D341Med (cell line): ENCODE results near the gene RNF181.
"Not testable (repeated sequence)": the region's sequence is repeated elsewhere in the genome, so short reads cannot be mapped to it uniquely, and the experiment has no call there.

Experiments used
- DNase-seq: peaks from one replicate; pipeline ENCODE4 v3.0.0; 2012; ENCODE audit warnings: low spot score

RNF181 gene

DNA sequence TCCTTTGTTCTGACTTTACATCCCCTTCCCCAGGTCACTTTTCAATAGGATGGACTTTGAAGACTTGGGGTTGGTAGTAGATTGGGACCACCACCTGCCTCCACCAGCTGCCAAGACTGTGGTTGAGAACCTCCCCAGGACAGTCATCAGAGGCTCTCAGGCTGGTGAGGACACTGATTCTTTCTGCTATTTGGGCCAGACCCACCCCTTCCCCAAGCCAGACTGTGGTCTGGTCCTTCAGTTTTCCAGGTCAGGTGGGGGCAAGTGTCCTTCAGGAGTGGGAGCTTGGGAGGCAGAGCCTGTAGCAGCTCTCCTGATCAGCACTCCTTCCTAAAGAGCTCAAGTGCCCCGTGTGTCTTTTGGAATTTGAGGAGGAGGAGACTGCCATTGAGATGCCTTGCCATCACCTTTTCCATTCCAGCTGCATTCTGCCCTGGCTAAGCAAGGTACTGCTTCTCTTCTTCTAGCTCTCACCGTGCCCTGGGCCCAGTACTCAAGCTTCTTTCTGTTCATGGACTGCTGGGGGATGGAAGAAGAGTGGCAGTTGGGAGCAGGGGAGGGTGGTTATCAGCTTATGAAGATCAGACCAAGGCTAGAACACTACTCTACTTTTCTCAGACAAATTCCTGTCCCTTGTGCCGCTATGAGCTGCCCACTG is 1.1 kb downstream of the RNF181 start:
- DNase-seq = no peak

DNA sequence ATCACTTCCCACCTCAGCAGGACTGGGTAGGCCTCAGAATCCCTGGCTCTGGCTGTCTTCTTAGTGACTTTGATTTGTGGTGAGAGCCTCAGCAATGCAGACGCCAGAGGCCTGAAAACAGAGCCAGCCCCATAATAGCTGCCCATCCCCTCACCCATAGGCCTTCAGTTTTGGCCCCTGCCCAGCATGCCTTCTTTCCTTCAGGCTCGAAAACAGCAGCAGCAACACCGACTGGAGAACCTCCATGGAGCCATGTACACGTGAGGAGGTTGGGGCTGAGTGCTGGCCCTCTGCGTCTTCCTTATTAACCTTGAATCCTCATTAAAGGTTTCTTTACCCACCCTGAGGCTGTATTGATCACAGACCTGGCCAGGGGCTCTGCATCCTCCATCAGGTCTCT is 1.7 kb downstream of the RNF181 start:
- no peak for DNase-seq

DNA sequence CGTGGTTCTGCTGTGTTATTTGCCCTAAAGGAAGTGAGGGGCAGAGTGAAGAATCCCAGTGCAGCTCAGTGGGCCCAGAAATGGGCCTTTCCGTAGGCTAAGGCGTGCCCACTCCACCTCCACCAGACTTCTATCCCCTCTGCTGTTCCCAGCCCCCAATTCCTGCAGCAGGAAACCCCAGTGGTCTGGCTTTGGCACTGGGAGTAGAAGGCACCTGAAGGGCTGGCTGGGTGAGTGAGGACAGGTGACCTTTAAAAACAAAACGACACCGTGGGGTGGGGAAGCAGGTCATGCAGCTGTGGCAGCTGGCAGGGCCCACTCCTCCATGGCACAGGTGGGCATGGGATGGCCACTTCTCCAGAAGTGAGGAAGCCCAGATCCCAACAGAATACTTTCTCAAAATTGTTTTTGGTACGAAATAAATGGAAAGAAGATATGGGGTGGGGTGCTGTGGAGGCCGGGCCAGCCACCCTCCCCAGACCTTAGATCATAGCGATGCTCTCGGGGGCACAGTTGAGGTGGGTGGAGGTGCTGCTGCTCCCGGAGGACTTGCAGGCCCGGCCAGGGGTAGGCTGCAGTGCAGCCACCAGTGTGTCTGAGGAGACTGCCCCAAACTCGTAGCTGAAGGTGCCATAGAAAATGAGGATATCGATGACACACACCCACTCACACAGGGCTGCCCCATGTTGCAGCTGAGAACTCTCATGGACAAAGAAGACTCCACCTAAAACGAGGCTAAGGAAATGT is 3.2 kb downstream of the RNF181 start:
- no peak for DNase-seq

DNA sequence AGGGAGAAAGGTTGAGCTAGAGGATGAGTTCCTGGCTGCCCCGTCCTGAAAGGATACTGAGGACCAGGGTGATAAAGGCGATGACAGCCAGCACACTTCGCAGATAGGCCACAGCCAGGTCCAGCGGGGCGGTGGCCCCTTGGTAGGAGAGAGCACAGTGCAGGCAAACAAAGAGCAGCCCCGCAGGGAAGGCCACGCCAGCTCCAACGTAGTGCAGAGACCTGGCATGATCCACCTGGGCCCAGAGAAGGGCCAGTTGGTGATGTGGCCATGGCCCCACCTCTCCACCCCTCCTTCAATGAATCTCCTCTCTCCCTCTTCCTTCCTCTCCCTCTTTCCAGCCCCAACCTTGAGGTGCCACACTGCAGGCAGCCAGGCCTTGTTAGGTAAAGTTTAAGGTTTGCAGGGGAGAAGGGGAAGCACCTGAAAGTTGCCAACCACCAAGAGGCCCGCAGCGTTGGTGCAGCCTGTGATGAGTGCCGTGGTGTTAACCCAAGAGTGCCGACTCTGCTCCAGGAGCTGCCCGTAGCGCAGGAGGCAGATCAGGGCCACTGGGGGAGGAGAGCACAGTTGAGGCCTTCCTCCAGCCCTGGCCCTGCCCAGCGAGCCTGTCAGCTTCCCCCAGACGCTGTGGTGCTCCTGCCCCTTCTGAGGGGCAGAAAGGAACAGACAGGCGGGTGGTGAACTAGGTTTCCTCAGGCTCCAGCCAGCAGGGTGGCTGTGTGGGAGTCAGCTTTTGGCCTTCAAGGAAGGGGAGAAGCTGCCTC is 4.1 kb downstream of the RNF181 start:
- no peak for DNase-seq

DNA sequence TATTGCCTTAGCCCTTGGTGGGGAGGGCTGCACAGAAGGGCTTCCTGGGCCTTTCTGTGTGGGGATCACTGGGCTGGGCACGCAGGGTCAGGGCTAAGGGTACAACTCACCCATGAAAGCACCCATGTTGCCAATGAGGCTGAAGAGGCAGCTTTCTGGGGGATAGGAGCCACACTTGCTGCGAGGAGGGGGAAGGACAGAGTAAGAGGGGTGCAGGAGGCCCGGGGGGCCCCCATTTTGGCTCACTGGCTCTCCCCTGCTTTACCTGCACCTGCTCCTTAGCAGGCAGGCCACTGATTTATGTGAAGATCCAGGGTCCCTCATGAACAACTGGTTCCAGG is 4.7 kb downstream of the RNF181 start:
- DNase-seq = no peak

DNA sequence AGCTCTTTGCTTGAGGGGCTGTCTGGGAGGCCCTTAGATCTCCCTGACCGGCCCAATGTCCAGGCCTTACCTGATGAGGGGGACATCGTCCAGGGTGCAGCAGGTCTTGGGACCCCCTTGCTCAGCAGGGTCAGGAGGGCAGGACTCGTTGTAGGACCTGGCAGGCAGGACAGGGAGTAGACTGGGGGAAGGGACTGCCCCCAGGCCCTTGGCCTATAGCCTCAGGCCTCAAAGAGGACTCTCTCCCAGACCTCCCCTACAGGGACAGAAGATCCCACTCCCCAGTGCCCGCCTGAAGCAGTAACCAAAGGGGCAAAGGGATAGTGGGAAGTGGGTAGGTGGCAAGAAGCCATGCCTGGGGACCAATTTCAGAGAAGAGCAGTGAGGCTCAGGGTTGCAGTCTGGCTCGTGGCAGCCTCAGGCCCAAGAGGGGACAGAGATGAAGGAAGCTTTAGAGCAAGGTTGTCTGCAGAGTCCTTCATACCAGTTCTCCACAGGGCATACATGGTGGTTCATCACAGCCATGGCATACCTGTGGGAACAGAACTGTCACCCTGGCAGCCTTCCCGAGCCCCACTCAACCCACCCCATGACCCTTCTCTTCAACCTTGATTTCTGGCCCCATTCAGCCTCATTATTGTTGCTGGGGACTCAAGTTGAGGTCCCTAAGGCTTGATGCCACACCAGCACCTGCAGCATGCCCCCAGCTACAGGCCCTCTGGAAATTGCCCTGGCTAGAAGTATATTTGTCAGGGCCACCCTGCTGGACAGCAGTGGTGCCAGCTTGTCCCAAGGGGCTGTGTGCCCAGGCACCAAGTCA is 5.6 kb downstream of the RNF181 start:
- no peak for DNase-seq

DNA sequence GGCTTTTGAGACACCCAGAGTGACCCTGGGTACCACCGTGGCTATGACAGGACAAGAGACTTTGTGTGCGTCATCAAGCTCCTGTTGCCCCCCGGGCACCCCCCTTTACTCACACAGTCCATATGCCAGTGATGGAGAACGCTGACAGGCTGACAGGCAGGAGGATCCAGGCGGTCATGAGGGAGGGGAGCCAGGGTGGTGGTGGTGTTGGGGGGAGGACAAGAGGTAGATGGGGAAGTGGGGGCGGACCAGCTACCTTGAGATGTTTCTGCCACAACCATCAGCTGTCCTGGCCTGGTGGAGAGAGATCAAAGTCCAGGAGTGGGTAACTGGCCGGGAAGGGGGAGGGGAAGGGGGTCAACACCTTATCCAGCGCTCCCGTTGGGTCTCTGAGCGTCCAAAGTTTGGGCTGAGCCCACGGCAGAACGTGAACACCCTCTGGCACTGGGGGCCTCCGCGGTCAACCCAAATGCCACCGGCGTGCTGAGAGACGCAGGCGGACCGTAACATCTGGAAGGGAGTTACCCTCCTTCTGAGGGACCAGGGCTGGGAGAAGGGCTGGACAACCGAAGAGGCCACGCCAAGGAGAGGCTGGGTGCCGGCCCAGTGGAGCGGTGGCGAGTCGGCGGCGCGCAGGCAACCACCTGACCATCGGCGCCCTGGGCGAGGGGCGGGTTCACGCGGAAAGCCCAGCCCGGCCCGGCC is 6.4 kb downstream of the RNF181 start:
- DNase-seq = no peak

DNA sequence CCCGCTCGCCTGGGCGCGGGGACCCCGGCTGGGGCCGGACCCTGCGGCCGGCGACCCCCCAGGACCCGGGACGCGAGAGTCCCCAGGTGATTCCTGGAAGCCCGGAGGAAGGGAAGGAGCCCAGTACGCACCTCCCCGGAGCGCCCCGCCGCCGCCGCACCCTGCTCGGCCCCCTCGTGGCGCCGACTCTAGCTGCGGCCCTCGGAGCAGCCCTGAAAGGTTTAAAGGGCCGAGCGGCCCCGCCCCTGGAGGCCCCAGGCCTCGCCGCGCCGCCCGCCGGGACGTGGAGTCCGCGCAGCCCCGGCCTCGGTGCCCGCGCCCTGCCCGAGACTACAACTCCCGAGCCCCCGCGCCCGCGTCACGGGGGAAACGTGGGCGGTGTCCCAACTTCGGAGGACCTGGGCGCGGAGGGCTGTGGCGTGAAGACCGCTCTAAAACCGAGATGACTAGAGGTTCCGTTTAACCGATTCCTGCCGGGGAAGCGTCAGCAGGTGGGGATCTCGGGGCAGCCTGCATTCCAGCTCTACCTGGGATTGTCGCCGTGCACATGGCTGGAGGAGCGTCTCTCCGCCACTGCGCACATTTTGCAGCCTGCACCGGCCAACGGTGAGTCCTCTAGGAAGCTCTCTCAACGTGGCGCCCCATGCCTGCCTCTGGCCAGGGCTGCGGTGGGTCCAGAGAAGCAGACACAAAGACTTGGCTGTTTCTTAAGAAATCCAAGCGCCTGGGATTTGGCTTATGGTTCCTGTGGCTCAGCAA is 7.1 kb downstream of the RNF181 start, which contains the start of gene TMEM150A:
TSS of gene TMEM150A (minus strand) at position 223 of the 759 bp plus-strand sequence. CDS start 750 bp downstream, outside the sequence.
- peak; percentile 95 for DNase-seq

DNA sequence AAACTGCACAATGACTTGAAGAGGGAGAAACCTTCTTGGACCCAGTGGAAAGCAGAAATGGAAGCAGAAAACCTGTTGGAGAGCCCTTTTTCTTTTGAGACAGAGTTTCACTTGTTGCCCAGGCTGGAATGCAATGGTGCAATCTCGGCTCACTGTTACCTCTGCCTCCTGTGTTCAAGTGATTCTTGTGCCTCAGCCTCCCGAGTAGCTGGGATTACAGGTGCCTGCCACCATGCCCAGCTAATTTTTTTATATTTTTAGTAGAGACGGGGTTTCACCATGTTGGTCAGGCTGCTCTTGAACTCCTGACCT is 8.5 kb downstream of the RNF181 start:
- not testable (repeated sequence) for DNase-seq

DNA sequence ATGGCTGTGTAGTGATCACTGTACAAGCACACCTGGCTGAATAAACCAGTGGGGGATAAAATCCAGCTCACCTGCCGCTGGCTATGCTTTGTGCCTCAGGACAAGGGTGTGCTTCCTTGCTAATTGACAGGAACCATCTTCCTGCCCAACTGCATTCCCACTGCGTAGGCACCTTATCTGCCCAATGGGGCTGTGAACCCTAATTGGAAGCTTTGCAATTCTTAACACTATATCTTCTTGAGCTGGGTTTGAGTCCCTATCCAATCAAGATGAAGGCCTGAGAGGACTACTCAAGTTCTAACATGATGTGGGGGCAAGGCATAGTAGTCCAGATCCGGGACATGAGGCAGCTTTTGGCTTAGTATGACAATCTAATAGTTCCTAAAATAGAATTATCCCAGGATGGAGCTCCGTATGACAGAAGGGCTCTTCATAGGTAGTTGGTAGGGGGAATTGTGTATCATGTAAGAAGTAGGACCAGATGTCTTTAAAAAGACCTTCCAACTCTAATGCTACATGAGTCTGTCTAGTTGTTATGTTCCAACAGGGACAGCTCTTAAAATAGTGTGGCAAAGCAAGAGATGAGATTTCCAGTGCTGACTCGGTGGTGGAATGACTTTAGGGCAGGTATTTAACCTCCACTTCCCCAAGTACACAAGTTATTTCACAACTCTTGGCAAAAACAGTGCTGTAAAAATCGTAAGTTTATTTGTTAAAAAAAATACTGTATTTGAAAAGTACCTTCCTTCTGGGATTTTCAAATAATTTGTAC is 9.2 kb downstream of the RNF181 start:
- DNase-seq = no peak

DNA sequence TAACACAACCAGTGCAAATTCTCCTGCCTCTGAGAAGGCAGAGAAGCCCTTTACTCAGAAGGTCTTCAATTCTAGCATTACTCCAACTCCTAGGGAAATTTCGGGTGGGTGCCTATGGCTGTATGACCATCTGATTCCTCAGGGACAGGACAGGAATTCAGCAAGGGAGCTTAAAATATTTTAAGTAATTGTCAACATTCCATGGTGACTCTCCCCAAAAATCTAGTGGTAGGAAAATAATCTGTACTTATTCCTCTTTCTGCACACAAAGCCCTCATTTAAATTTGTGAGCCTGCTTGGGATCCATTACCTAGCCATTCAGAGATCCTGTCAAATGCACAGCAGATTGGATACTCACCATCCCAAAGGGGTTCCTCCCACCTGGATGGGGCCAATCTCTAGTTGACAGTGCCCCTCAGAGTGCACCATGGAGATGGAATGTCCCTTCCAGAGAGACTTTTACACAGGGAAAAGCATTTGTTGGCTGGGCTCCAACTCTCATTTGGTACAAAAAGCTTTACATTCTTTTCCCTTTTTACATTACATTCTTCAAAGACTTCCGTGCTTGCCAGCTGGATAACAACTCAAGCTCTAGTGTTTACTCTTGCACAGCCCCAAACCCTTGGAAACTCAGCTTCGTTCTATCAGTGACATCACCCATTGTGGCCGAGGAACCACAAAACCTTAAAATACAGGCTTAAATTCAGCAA is 10.0 kb downstream of the RNF181 start:
- no peak for DNase-seq

DNA sequence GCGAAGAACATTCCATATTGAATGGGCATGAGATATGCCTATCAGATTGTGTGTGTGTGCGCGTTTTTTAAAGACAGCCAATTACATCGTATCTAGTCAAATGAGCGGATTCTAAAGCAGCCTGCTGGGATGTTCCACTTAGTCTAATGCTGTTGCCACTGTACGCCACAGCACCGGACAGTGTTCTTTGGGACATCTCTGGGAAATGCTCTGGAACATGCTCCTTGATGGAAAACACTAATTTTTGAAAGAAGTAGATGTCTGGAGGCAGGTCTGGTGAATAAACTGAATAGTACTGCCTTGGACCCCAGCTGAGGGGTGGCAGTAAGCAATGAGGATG is 10.5 kb downstream of the RNF181 start:
- no peak for DNase-seq

DNA sequence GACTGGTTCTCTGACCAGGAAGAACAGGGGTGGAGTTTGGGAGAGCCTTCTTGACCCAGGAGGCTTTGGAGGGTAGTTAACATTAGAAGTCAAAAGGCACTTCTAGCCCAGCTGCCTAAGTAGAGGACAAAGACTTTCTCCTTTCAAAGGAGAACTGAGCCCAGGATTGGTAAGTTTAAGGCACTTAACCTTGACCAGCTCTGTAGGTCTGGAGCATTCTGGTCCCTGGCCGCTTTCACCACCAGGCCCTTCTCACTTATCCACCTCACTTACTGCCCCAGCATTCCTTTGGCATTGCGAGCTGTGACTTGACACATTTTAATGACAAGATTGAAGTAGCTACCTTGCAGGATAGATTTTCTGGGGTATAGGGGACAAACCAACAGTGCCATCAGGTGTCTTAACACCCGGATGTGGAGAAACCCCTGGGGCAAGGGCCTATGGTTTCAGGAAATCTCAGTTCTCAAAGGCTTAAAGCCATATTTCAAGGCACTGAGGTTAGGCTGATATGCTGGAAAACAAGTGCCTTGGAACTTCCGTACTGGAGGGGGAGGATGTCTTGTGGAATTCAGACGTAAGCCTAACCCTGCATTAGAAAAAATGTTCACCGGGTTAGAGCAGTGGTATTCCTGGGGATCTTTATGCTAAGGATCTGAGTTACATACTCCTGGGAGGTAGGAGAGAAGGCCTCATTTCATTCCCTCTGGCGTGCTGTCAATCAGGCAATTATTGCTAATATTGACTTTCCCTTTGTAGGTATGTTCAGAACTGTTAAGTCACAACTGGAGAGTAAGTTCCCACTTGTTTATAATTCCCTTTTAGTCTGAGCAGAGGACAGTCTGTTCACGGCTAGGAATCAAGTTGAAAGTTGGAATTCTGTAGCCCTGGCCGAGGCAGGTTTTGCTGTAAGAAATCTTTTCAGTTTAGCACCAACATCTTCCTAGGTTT is 12.0 kb downstream of the RNF181 start:
- no peak for DNase-seq

DNA sequence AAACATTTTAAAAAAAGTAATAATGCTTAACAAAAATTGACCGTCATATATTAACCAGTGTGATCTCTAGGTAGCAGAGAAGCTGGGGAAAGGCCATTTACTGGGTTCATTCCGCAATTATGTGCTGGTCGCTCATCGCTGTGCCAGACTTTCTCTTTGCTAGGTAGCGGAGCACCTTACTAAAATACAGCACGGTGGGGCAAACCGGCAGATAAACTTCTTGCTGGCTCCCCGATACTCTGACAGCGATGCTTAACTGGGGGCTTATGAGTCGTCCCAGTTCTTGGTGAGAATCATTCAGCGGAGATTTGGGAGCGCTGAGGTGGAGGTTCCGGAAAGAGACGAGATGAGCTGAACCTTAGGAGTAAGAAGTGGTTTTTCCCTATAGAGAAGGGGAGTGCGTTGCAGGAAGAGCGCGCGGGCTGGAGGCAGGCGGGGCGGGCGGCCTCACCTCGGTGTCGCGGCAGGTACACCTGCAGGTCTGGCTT is 15.7 kb downstream of the RNF181 start:
- DNase-seq = no peak

DNA sequence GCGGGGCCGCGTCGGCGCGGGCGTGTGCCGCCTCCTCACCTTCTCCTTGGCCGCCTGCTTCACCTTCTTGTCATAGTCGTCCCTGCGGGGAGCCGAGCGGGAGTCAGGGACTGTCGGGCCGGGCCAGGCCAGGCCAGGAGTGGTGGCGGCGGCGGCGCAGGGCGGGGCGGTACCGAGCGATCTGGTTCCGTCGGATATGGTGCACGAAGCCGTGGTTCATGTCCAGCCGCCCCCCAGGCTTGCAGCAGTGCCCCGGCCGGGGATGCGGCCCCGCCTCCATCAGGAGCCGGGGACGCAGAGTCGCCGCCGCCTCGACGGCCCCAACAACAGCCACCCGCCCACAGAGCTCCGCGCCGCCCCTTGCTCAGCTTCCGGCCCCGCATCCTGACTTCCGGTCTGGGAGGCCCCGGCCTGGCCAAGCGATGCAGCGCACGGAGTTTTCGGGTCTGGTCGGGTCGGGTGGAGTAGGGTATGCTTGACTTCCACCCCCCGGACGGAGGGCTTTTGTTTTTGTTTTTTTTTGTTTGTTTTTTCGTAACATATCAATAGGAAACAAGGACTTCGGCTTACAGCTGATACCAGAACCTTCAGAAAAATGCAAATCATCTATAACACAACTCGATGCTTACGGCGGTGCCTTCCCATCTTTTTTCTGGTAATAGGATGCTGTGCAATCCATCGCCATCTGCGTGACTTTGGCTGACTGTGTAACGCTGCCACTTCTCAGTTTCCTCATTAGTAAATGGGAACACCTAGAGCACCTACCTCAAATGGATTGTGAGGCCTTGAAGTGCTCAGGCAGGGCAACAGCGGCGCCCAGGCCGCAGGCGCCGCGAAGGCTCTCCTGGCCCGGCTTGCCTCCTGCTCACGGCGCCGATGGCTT is 16.4 kb downstream of the RNF181 start, which contains the start of gene C2orf68:
TSS of gene C2orf68 (minus strand) at position 362 of the 883 bp plus-strand sequence. CDS start at position 280, 82 bp downstream.
- DNase-seq = peak; percentile 92

DNA sequence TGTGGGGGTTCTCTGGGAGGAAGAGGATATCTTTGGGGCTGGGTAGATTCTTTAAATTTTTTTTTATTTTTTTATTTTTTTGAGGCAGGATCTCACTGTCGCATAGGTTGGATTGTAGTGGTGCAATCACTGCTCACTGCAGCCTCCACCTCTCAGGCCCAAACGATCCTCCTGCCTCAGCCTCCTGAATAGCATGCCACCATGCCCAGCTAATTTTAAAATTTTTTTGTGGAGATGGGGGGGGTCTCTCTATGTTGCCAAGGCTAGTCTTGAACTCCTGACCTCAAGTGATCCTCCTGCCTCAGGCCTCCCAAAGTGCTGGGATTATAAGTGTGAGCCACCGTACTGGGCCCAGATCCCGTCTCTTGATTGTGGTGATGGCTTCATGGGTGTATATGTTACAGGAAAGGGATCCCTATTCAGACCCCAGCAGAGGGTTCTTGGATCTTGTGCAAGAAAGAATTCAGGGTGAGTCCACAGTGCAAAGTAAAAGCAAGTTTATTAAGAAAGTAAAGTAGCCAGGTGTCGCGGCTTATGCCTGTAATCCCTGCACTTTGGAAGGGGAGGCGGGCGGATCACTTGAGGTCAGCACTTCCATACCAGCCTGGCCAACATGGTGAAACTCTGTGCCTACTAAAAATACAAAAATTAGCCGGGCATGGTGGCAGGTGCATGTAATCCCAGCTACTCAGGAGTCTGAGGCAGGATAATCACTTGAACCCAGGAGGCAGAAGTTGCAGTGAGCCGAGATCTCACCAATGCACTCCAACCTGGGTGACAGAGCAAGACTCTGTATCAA is 18.4 kb downstream of the RNF181 start:
- DNase-seq = no peak
